ENCODE data around the gene DSTYK.
"Not testable (repeated sequence)": the region's sequence is repeated elsewhere in the genome, so short reads cannot be mapped to it uniquely, and the experiment has no call there.

DSTYK gene

GRCh38 chr1:205188596-205188995 is 22.9 kb downstream of the DSTYK start:
- DNase-seq (ENCODE audit: extremely low spot score): no peak
- ChIA-PET CTCF (interaction anchor here (1.0 to 4.1 kb wide), 5 partner anchors 10 to 71 kb away, joined by 3 to 20 read pairs (median 3); no protein-coding TSS in a partner anchor), POLR2A (no interaction called here)
- TF ChIP-seq CTCF (IDR thresholded peaks at IDR 0.05; ENCODE audit: control extremely low read depth, extremely low read depth, low read depth, missing control alignments): no peak

GRCh38 chr1:205188098-205188497 is 23.4 kb downstream of the DSTYK start:
- POLR2A ChIA-PET: no interaction called here
- CTCF ChIA-PET: interaction anchor here (1.0 to 4.1 kb wide), 3 partner anchors 11 to 72 kb away, joined by 3 to 20 read pairs (median 3); no protein-coding TSS in a partner anchor
- no peak for TF ChIP-seq CTCF (IDR thresholded peaks at IDR 0.05; ENCODE audit: control extremely low read depth, extremely low read depth, low read depth, missing control alignments)
- DNase-seq (ENCODE audit: extremely low spot score): no peak

- CTCF ChIA-PET: interaction anchor here (2.5 kb wide), 1 partner anchor 46 kb away, joined by 11 read pairs; no protein-coding TSS in a partner anchor
- TF ChIP-seq CTCF (IDR thresholded peaks at IDR 0.05; ENCODE audit: control extremely low read depth, extremely low read depth, low read depth, missing control alignments): no peak
- POLR2A ChIA-PET: no interaction called here
- no peak for DNase-seq (ENCODE audit: extremely low spot score)
Observed at GRCh38 chr1:205187420-205187819, 24.1 kb downstream of the DSTYK start.

- ChIA-PET POLR2A (no interaction called here), CTCF (interaction anchor here (1.0 to 2.5 kb wide), 5 partner anchors 10 to 198 kb away, joined by 3 to 11 read pairs (median 3); no protein-coding TSS in a partner anchor)
- no peak for TF ChIP-seq CTCF (IDR thresholded peaks at IDR 0.05; ENCODE audit: control extremely low read depth, extremely low read depth, low read depth, missing control alignments)
- no peak for DNase-seq (ENCODE audit: extremely low spot score)
Observed at GRCh38 chr1:205186191-205186590, 25.3 kb downstream of the DSTYK start.

- ChIA-PET POLR2A (no interaction called here), CTCF (interaction anchor here (1.2 to 1.8 kb wide), 5 partner anchors 15 to 122 kb away, joined by 3 to 7 read pairs (median 3); no protein-coding TSS in a partner anchor)
- no peak for TF ChIP-seq CTCF (IDR thresholded peaks at IDR 0.05; ENCODE audit: control extremely low read depth, extremely low read depth, low read depth, missing control alignments)
- no peak for DNase-seq (ENCODE audit: extremely low spot score)
Observed at GRCh38 chr1:205183676-205184335, 27.7 kb downstream of the DSTYK start.

GRCh38 chr1:205182930-205183329 is 28.6 kb downstream of the DSTYK start:
- POLR2A ChIA-PET: no interaction called here
- TF ChIP-seq CTCF (IDR thresholded peaks at IDR 0.05; ENCODE audit: control extremely low read depth, extremely low read depth, low read depth, missing control alignments): no peak
- CTCF ChIA-PET: interaction anchor here (1.3 kb wide), 1 partner anchor 41 kb away, joined by 3 read pairs; no protein-coding TSS in a partner anchor
- DNase-seq (ENCODE audit: extremely low spot score): no peak

- CTCF ChIA-PET: interaction anchor here (1.4 kb wide), 1 partner anchor 17 kb away, joined by 4 read pairs; no protein-coding TSS in a partner anchor
- POLR2A ChIA-PET; DNase-seq (ENCODE audit: extremely low spot score): not testable (repeated sequence)
Observed at GRCh38 chr1:205180331-205180730, 31.2 kb downstream of the DSTYK start.

Data from GM10248 (cell line).